AG20443 (cell line): ENCODE measurements around the gene TMEM106C.

Source experiments
- DNase-seq: peaks from one replicate; pipeline ENCODE4 v3.0.0; 2012; ENCODE audit warnings: low spot score, mixed read lengths

The TMEM106C gene, protein sequence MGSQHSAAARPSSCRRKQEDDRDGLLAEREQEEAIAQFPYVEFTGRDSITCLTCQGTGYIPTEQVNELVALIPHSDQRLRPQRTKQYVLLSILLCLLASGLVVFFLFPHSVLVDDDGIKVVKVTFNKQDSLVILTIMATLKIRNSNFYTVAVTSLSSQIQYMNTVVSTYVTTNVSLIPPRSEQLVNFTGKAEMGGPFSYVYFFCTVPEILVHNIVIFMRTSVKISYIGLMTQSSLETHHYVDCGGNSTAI

GRCh38 chr12:47963340-47964040, at the start of gene TMEM106C:
TMEM106C (plus strand) TSS chr12:47963596; CDS start chr12:47964237, 641 bp downstream.
- peak; percentile 100 for DNase-seq

- no peak for DNase-seq
Measured at GRCh38 chr12:47920913-47921312, 42.5 kb upstream of the TMEM106C start.

DNA sequence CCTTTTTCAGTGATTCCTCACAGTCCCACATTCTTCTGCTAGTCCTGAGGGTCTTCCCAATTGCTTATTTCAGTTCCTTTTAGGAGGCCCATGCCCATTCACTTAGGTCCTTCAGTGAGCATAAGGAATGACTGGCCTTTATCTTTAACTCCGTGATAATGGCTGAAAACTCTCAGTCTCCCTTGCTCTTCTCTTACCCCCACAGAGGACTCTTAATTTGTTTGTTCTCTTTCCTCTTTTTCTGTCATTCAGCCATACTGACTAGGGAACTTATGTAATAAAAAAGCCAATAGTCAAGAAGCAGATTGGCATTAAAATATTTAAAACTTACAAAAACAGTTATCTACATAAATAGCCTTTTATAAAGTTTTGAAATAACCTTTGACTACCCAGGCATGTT, 41.5 kb upstream of the TMEM106C start:
- no peak for DNase-seq

- no peak for DNase-seq
Measured at GRCh38 chr12:47927346-47927745, 36.0 kb upstream of the TMEM106C start.

- no peak for DNase-seq
Measured at GRCh38 chr12:47930634-47931033, 32.8 kb upstream of the TMEM106C start.

DNA sequence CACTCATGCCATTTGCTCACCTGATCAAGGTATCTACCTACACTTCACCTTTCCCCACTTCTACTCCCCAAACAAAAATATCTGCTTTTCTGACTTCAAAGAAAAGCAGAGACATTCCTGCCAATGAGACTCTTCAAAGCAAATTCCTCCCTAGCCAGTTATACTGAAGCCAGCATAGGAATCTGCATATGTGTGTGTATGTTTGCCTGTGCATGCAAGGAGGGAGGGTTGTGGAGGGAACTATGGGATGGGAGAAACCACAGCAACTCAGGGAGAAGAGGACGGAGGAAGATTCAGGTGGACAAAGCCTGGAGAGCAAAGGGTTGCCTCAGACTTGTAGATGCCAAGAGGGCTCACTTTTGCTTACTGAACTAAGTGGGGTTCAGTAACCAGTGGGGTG, 32.2 kb upstream of the TMEM106C start:
- no peak for DNase-seq

GRCh38 chr12:47935184-47935583, 28.2 kb upstream of the TMEM106C start:
- DNase-seq = peak; percentile 93

GRCh38 chr12:47938093-47938492, 25.3 kb upstream of the TMEM106C start:
- DNase-seq = peak; percentile 25

GRCh38 chr12:47938594-47938993, 24.8 kb upstream of the TMEM106C start:
- DNase-seq = no peak

DNA sequence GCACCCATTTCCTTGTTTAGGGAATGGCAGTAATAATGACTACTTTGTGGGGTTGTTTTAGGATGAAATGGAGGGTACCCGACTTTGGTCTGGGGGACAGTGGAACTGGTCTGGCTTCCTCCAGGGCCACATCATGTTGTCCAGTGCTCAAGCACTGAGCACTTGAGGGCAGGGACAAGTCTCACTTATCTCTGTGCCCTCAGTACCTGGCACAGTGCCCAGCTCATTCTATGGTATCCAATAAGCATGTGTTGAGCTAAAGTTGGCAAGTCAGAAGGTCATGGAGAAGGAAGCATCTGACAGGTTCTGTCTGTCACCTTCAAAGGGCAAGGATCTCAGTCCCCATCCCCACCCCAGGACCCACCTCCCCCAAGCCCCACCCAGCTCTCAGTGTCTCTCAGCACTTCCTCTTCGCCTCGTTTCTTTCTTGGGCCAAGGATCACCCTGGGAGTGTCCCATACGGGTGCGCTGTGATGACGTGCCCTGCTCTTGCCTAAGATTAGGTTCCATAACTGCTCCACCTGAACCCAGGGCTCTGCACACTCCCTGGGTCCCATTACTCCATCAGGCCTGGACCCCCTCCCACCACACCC, 24.3 kb upstream of the TMEM106C start:
- no peak for DNase-seq

DNA sequence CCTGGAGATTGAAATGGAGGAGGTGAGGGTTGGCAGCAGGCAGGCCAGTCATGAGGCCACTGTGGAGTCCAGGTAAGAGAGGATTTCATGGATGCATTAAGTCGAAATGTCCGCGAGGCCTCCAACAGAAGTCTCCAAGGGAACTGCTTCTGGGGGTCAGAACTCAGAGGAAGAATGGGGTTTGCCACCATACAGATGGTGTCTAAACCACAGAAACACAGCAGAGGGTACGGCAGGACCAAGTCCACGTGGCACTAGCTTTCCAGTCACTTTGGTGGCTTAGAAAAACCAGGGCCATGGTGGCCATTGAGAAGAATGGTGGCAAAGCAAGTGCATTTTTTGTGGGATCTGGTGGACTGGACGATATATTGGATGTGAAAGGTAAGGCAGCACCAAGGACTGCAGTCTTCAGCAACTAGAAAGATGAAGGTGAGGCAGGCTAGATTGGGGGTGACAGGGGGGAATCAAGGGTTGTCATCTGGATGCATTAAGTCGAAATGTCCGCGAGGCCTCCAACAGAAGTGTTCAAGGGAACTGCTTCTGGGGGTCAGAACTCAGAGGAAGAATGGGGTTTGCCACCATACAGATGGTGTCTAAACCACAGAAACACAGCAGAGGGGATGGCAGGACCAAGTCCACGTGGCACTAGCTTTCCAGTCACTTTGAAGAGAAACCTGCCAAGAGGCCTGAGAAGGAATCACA, 22.5 kb upstream of the TMEM106C start:
- DNase-seq = no peak

GRCh38 chr12:47941475-47941780, 22.0 kb upstream of the TMEM106C start:
- DNase-seq = no peak

GRCh38 chr12:47941871-47942613, 21.4 kb upstream of the TMEM106C start:
- DNase-seq = peak; percentile 25

DNA sequence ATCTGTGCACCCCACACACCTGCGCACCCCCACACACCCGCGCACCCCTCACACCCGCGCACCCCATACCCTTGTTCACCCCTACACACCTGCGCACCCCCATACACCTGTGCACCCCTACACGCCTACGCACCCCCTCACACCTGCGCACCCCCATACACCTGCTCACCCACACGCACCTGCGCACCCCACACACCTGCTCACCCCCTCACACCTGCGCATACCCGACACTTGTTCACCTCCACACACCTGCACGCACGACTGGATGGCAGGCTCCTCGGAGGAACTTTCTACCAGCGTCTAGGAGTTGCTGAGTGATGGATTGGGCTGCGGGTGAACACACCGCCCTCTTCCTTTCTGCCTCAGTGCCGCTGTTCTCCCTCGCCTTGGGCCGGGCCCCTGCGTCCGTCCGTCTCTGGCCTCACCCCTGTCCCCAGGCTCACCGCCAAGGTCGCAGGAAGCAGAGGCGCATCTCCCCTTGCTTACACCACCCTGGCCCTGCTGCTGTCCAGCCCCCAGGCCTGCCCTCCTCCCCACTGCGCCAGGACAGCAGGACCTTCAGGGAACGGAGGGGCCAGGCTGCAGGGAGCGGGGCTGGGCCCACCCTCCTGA, 20.7 kb upstream of the TMEM106C start:
- no peak for DNase-seq

DNA sequence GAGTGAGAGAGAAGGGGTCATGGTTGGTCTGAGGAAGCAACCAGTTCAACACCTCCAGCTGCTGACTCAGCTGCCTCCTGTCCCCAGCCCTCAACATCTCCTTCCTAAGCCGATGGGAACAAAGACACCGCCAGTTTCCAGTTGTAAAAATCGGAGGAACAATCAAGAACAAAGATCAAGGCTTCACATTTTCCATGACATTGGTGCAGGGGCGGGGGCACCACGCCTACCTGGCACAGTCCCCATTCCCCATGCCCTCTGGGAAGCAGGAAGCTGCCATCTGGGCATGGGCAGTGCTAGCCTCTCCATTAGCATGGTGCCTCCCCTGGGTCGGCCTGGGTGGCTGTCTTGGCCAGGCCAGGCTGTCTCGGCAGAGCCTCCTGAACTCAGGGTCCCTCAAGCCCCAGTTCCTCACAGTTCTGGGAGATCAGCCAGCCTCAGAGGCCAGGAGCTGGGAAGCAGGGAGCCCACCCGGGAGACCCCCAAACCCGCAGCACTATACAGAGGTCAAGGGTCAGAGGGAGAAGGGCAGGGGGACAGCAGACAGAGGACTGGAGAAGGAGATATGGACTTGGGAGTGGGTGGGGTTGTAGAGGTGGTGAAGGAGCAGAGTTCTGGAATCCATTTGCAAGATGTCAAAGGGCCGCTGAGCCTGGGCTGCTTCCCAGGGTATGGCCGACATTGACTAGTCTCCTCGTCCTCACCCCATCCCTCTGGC, 19.6 kb upstream of the TMEM106C start:
- no peak for DNase-seq

DNA sequence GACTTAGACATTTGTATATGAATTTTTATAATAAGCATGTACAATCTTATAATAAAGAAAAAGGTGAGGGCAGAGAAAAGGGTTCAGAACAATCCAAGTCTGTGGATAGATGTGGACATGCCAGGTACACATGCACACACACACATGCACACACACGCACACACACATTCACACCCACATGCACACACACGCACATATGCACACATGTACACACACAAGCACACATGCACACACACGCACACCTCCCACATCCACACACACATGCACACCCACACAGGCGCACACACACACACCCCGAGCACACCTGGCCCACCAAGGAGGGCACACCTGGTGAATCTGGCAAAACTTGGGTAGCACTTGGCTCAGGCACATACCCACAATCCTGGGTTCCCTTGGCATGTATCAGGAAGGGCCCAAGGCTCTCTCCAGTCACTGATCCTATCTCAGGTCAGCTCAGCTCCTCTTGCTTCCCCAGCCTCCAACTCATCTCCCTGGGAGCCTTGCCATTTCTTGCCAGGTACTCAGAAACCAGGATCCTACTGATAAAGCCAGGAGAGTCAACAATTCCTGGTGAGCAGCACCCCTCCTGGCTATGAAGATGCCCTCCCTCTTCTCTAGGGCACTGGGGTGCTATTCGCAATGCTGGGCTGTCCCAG, 18.6 kb upstream of the TMEM106C start:
- DNase-seq = no peak

DNA sequence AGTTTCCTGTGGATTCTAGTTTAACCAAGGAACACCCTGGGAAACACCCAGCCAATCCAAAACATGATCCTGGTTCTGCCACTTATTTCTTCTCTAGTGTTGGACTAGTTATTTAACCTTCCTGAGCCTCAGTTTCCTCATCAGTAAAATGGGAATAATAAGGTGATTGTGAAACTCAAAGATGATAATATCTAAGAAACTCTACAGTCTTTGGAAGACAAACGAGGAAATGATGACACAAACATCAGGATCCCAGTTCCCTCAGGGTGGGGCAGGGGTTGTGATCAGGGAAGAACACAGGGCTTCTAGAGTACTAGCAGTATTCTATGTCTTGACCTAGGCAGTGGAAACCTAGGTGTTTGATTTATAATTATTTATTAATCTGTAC, 18.1 kb upstream of the TMEM106C start:
- no peak for DNase-seq

DNA sequence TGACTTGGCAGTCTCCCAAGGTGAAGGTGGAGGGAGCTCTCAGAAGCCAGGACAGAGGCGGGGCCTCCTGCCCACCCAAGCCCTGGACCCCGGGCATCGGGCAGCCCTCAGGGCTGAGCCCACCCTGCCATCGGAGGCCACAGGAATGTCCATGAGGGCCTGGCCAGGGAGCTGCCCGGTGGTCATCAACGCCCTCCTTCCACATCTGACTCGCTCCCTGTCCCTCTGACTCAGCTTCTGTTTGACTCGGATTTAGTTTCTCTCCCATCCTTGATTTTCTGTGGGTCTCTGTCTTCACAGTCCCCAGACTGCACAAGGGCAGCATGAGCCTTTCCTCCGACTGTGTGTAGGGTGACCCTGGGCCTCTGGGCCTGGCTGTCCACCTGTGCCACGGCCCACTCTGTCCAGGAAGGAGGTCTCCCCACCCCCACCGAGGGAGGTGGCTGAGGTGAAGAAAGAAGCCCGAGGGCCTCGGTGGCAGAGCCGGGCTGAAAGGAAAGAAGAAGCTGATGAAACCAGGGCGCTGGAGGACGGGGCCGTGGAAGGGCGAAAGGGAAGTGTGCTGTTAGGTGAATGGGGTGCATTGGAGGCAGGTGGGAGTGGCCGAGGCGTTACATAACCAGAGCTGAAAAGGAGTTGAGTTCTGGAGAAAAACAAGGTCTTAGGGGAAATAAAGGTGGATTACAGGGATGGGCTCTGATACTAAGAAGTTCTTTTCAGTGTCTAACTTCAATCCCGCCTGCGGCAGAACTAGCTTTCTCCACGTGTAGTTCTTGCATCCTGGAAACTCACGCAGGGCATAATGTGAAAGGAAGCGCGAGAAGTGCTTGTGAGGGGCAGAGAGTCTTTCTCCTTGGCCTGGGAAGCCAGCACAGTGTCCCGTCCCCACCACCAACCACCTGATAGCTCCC, 16.7 kb upstream of the TMEM106C start:
- DNase-seq = peak; percentile 74

DNA sequence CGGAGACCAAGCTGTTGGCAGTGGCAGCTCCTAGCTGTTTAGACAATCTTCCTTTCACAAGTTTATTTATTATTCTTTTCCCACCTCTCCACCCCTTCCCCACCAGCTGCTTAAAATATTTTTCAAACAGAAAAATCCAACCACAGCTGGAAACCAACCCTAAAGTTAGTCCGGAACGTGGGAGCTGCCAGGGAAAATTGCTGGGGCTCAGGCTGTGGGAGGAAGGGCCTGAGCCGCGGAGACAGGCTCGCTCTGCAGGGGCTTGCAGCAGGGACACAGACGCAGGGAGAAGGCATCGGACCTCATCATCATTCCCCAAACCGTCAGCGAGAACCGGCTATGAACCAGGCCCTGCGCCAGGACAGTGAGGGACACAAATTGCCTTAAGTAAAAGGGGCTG, 16.1 kb upstream of the TMEM106C start:
- no peak for DNase-seq
